Hepatocyte (in vitro differentiated cells): ENCODE measurements around the gene TMEM150A. TPM values are rescaled to one million over a fixed set of nuclear protein-coding genes. Genes with fewer than 3 reads are reported as not detected.

ENCODE experiments used
- DNase-seq: peaks from one replicate; pipeline ENCODE4 v3.0.0-alpha.2; 2016; ENCODE audit warnings: low spot score
- H2AFZ ChIP-seq: fragments of 200-600 bp; sonication (generic); 2 replicates; pipeline ENCODE4 v1.6.0; 2016; ENCODE audit warnings: antibody characterized with exemption, mild to moderate bottlenecking
- H3K27ac ChIP-seq: fragments of 200-600 bp; sonication (generic); 2 replicates; pipeline ENCODE4 v1.5.1; 2016; ENCODE audit warnings: mild to moderate bottlenecking
- H3K27me3 ChIP-seq: fragments of 200-600 bp; sonication (generic); 2 replicates; pipeline ENCODE4 v1.6.1; 2016
- H3K36me3 ChIP-seq: fragments of 200-600 bp; sonication (generic); replicated peaks from 2 replicates; pipeline ENCODE4 v1.5.1; 2016; ENCODE audit warnings: low read depth; ENCODE audit not compliant: insufficient read depth
- H3K4me1 ChIP-seq: fragments of 200-600 bp; sonication (generic); 2 replicates; pipeline ENCODE4 v1.5.1; 2016; ENCODE audit warnings: mild to moderate bottlenecking, moderate library complexity; ENCODE audit not compliant: insufficient read depth
- H3K4me2 ChIP-seq: fragments of 200-600 bp; sonication (generic); 2 replicates; pipeline ENCODE4 v1.6.0; 2016
- H3K4me3 ChIP-seq: fragments of 200-600 bp; sonication (generic); 2 replicates; pipeline ENCODE4 v1.5.1; 2016; ENCODE audit warnings: mild to moderate bottlenecking
- H3K79me2 ChIP-seq: fragments of 200-600 bp; sonication (generic); 2 replicates; pipeline ENCODE4 v1.6.0; 2017; ENCODE audit warnings: mild to moderate bottlenecking
- H3K9me2 ChIP-seq: fragments of 200-600 bp; sonication (generic); replicated peaks from 2 replicates; pipeline ENCODE4 v1.6.0; 2017; ENCODE audit warnings: mild to moderate bottlenecking; ENCODE audit not compliant: insufficient read depth
- H3K9me3 ChIP-seq: fragments of 200-600 bp; sonication (generic); 2 replicates; pipeline ENCODE4 v1.5.1; 2016; ENCODE audit warnings: low read depth, mild to moderate bottlenecking
- H4K20me1 ChIP-seq: fragments of 200-600 bp; sonication (generic); 2 replicates; pipeline ENCODE4 v1.6.0; 2016; ENCODE audit warnings: mild to moderate bottlenecking; ENCODE audit not compliant: insufficient read depth, poor library complexity, severe bottlenecking
- CTCF ChIP-seq: fragments of 200-600 bp; sonication (generic); IDR thresholded peaks from 2 replicates; pipeline ENCODE4 v1.5.1; 2016; ENCODE audit warnings: antibody characterized with exemption, mild to moderate bottlenecking; ENCODE audit not compliant: poor library complexity
- EZH2 ChIP-seq: fragments of 200-600 bp; sonication (generic); IDR thresholded peaks from 2 replicates; pipeline ENCODE4 v1.6.1; 2016; ENCODE audit warnings: antibody characterized with exemption, mild to moderate bottlenecking, borderline replicate concordance
- EZH2phosphoT487 ChIP-seq: fragments of 200-600 bp; sonication (generic); IDR thresholded peaks from one replicate; pipeline ENCODE4 v1.6.1; 2018; ENCODE audit warnings: antibody characterized with exemption, mild to moderate bottlenecking, low read depth, moderate library complexity; ENCODE audit not compliant: unreplicated experiment, severe bottlenecking
- WGBS: methylation state at CpG from one replicate; pipeline ENCODE4 v1.1.6; 2016; ENCODE audit warnings: low lambda C conversion rate; ENCODE audit errors: missing lambda C conversion rate; 5-methylcytosine and 5-hydroxymethylcytosine counted together
- polyA plus RNA-seq: library from polyadenylated mRNA; unstranded; fragments of >200 nt; fragmentation: Nextera tagmentation; extraction: Ambion mirVana; gene quantifications from 2 replicates; pipeline ENCODE4 v1.2.1, GENCODE V29; 2016
- total RNA-seq: library from RNA; depleted of rRNA; stranded (reverse); fragments of >200 nt; gene quantifications from 2 replicates; pipeline ENCODE4 v1.2.3, GENCODE V29; 2014

Gene TMEM150A
- total and polyA plus RNA-seq, 2 experiments from 2014 or later, result 25.7 to 67.9 TPM

- H3K4me1 ChIP-seq, result peaks cover 31% of the 10 kb centered on the region
- H2AFZ ChIP-seq, result peak within 1 kb of the TSS; percentile 70
- H3K27me3 ChIP-seq, result no peaks in the 10 kb centered on the region
- H3K79me2 ChIP-seq, result peaks cover 24% of the 10 kb centered on the region
- TF ChIP-seq EZH2 (no peak), EZH2phosphoT487 (no peak), CTCF (no peak)
- H3K9me3 ChIP-seq, result no peaks in the 10 kb centered on the region
- H3K4me2 ChIP-seq, result peak within 1 kb of the TSS; percentile 92
- peak within 1 kb of the TSS; percentile 65 for H3K4me3 ChIP-seq
- no peaks in the 10 kb centered on the region for H3K36me3 ChIP-seq
- 19% methylated on average over 18 of the region's 19 CpGs for WGBS
- peak; percentile 81 for DNase-seq
- H3K27ac ChIP-seq, result peak within 1 kb of the TSS; percentile 94
- no peaks in the 10 kb centered on the region for H3K9me2 ChIP-seq
- no peaks in the 10 kb centered on the region for H4K20me1 ChIP-seq
These were observed 24.9 kb downstream of the TMEM150A start, which contains the start of gene VAMP8 for GRCh38 chr2:85577386-85578242. Gene VAMP8, plus strand, starts transcription at chr2:85577586. Its CDS starts 61 bp downstream, at chr2:85577647.

GRCh38 chr2:85577063-85577385 lies 25.5 kb downstream of the TMEM150A start:
- Histone ChIP-seq H3K9me3 (no peaks in the 10 kb centered on the region), H3K9me2 (no peaks in the 10 kb centered on the region), H3K27me3 (no peaks in the 10 kb centered on the region), H3K79me2 (peaks cover 24% of the 10 kb centered on the region), H3K4me2 (peak overlapping the region; percentile 92), H3K4me1 (peaks cover 31% of the 10 kb centered on the region), H3K4me3 (no peak overlapping the region), H2AFZ (peak overlapping the region; percentile 70), H3K27ac (peak overlapping the region; percentile 94), H3K36me3 (no peaks in the 10 kb centered on the region), H4K20me1 (no peaks in the 10 kb centered on the region)
- DNase-seq, result no peak
- TF ChIP-seq CTCF, result no peak
- TF ChIP-seq EZH2phosphoT487, result no peak
- TF ChIP-seq EZH2, result no peak
- 49% methylated on average over 3 of the region's 3 CpGs for WGBS

- Histone ChIP-seq H3K4me1 (peaks cover 31% of the 10 kb centered on the region), H3K27ac (peak overlapping the region; percentile 37), H4K20me1 (no peaks in the 10 kb centered on the region), H3K79me2 (peaks cover 24% of the 10 kb centered on the region), H3K27me3 (no peaks in the 10 kb centered on the region), H3K9me2 (no peaks in the 10 kb centered on the region), H3K4me2 (no peak overlapping the region), H3K4me3 (no peak overlapping the region), H3K36me3 (no peaks in the 10 kb centered on the region), H2AFZ (no peak overlapping the region), H3K9me3 (no peaks in the 10 kb centered on the region)
- 86% methylated on average over 8 of the region's 8 CpGs for WGBS
- no peak for DNase-seq
- TF ChIP-seq EZH2phosphoT487, result no peak
- TF ChIP-seq EZH2, result no peak
- TF ChIP-seq CTCF, result no peak
These were observed 26.8 kb downstream of the TMEM150A start for GRCh38 chr2:85575739-85576138.
